ENCODE results near the gene CLASRP.

CLASRP gene

GRCh38 chr19:45107621-45108150 is 68.8 kb downstream of the CLASRP start:
- no peak for TF ChIP-seq EZH2 (optimal IDR thresholded peaks at IDR 0.05; ENCODE audit: low read depth, low read length)
- no peak for TF ChIP-seq EZH2phosphoT487 (IDR thresholded peaks at IDR 0.05; ENCODE audit: low read length)
- TF ChIP-seq CTCF (IDR thresholded peaks at IDR 0.05; ENCODE audit: low read length) = no peak
- H4K20me1 ChIP-seq (ENCODE audit: insufficient read depth, low read length) = no peaks in the 10 kb centered on the region; the same call in none of the 2 replicates
- H3F3A ChIP-seq (ENCODE audit: insufficient read depth, low read length) = peaks cover 7% of the 10 kb centered on the region; the same call in 1 of the 2 replicates
- no peak overlapping the region for H2AFZ ChIP-seq (ENCODE audit: low read length)
- H3K9me3 ChIP-seq (replicated peaks; ENCODE audit: insufficient read depth, low read length) = no peaks in the 10 kb centered on the region
- no peaks in the 10 kb centered on the region for H3K9me2 ChIP-seq (replicated peaks; ENCODE audit: insufficient read depth, low read length)
- no peaks in the 10 kb centered on the region for H3K36me3 ChIP-seq (replicated peaks; ENCODE audit: insufficient read depth, low read length)
- no peak overlapping the region for H3K9ac ChIP-seq (ENCODE audit: low read length)
- no peak overlapping the region for H3K4me3 ChIP-seq (ENCODE audit: low read length)
- H3K27me3 ChIP-seq (replicated peaks; ENCODE audit: insufficient read depth, low read length) = no peaks in the 10 kb centered on the region
- DNase-seq = no peak
- no peak overlapping the region for H3K4me2 ChIP-seq (ENCODE audit: low read depth, low read length)
- H3K27ac ChIP-seq (ENCODE audit: low read length) = no peak overlapping the region
- peaks cover 99% of the 10 kb centered on the region for H3K79me2 ChIP-seq (ENCODE audit: low read length)
- peaks cover 27% of the 10 kb centered on the region for H3K4me1 ChIP-seq (ENCODE audit: low read length)

GRCh38 chr19:45110851-45111266 is 72.0 kb downstream of the CLASRP start:
- TF ChIP-seq EZH2phosphoT487 (IDR thresholded peaks at IDR 0.05; ENCODE audit: low read length) (no peak), EZH2 (optimal IDR thresholded peaks at IDR 0.05; ENCODE audit: low read depth, low read length) (no peak), CTCF (IDR thresholded peaks at IDR 0.05; ENCODE audit: low read length) (no peak)
- H3K4me3 ChIP-seq (ENCODE audit: low read length) = no peak overlapping the region
- no peak overlapping the region for H3K4me2 ChIP-seq (ENCODE audit: low read depth, low read length)
- H3K79me2 ChIP-seq (ENCODE audit: low read length) = peaks cover 99% of the 10 kb centered on the region
- peaks cover under 1% of the 10 kb centered on the region; the same call in 1 of the 2 replicates for H3K4me1 ChIP-seq (ENCODE audit: low read length)
- H3K9ac ChIP-seq (ENCODE audit: low read length) = no peak overlapping the region
- H3F3A ChIP-seq (ENCODE audit: insufficient read depth, low read length) = no peaks in the 10 kb centered on the region
- no peak overlapping the region for H3K27ac ChIP-seq (ENCODE audit: low read length)
- no peaks in the 10 kb centered on the region for H3K9me2 ChIP-seq (replicated peaks; ENCODE audit: insufficient read depth, low read length)
- H3K27me3 ChIP-seq (replicated peaks; ENCODE audit: insufficient read depth, low read length) = no peaks in the 10 kb centered on the region
- H3K9me3 ChIP-seq (replicated peaks; ENCODE audit: insufficient read depth, low read length) = no peaks in the 10 kb centered on the region
- H2AFZ ChIP-seq (ENCODE audit: low read length) = no peak overlapping the region
- H3K36me3 ChIP-seq (replicated peaks; ENCODE audit: insufficient read depth, low read length) = no peaks in the 10 kb centered on the region
- no peak for DNase-seq
- peaks cover under 1% of the 10 kb centered on the region; the same call in 1 of the 2 replicates for H4K20me1 ChIP-seq (ENCODE audit: insufficient read depth, low read length)

GRCh38 chr19:45112111-45112827 is 73.4 kb downstream of the CLASRP start:
- H4K20me1 ChIP-seq (ENCODE audit: insufficient read depth, low read length) = peaks cover 2% of the 10 kb centered on the region
- H3K79me2 ChIP-seq (ENCODE audit: low read length) = peaks cover 93% of the 10 kb centered on the region
- no peaks in the 10 kb centered on the region for H3K9me3 ChIP-seq (replicated peaks; ENCODE audit: insufficient read depth, low read length)

More at GRCh38 chr19:45112111-45112827, 73.4 kb downstream of the CLASRP start:
- no peak overlapping the region for H3K4me3 ChIP-seq (ENCODE audit: low read length)
- no peak overlapping the region for H3K4me2 ChIP-seq (ENCODE audit: low read depth, low read length)
- DNase-seq = no peak
- no peaks in the 10 kb centered on the region for H3K27me3 ChIP-seq (replicated peaks; ENCODE audit: insufficient read depth, low read length)
- no peaks in the 10 kb centered on the region for H3K36me3 ChIP-seq (replicated peaks; ENCODE audit: insufficient read depth, low read length)
- no peak for TF ChIP-seq EZH2phosphoT487 (IDR thresholded peaks at IDR 0.05; ENCODE audit: low read length)
- TF ChIP-seq CTCF (IDR thresholded peaks at IDR 0.05; ENCODE audit: low read length) = no peak
- TF ChIP-seq EZH2 (optimal IDR thresholded peaks at IDR 0.05; ENCODE audit: low read depth, low read length) = no peak
- peaks cover 9% of the 10 kb centered on the region; the same call in 1 of the 2 replicates for H3F3A ChIP-seq (ENCODE audit: insufficient read depth, low read length)
- peaks cover 9% of the 10 kb centered on the region for H3K4me1 ChIP-seq (ENCODE audit: low read length)
- no peak overlapping the region for H2AFZ ChIP-seq (ENCODE audit: low read length)
- no peak overlapping the region for H3K27ac ChIP-seq (ENCODE audit: low read length)
- no peaks in the 10 kb centered on the region for H3K9me2 ChIP-seq (replicated peaks; ENCODE audit: insufficient read depth, low read length)
- H3K9ac ChIP-seq (ENCODE audit: low read length) = no peak overlapping the region
